Fibroblast of the conjunctiva (primary cell): ENCODE data around the gene NCAM2.
"Not testable (repeated sequence)": the region's sequence is repeated elsewhere in the genome, so short reads cannot be mapped to it uniquely, and the experiment has no call there.

Source experiments
- DNase-seq: peaks from one replicate; pipeline ENCODE4 v3.0.0-alpha.2; 2010; ENCODE audit warnings: low read depth

The NCAM2 gene

GRCh38 chr21:21324297-21324696 is 326.1 kb downstream of the NCAM2 start:
- DNase-seq = no peak

GRCh38 chr21:21332492-21332891 is 334.3 kb downstream of the NCAM2 start:
- DNase-seq = no peak

- no peak for DNase-seq
These were observed 342.8 kb downstream of the NCAM2 start for GRCh38 chr21:21341041-21341440.

GRCh38 chr21:21345296-21345695 is 347.1 kb downstream of the NCAM2 start:
- DNase-seq = no peak

- no peak for DNase-seq
These were observed 347.7 kb downstream of the NCAM2 start for GRCh38 chr21:21345872-21346271.

GRCh38 chr21:21366277-21366676 is 368.1 kb downstream of the NCAM2 start:
- no peak for DNase-seq

- DNase-seq = no peak
These were observed 369.4 kb downstream of the NCAM2 start for GRCh38 chr21:21367583-21367982.

GRCh38 chr21:21373969-21374368 is 375.8 kb downstream of the NCAM2 start:
- no peak for DNase-seq

- no peak for DNase-seq
These were observed 384.9 kb downstream of the NCAM2 start for GRCh38 chr21:21383126-21383525.

GRCh38 chr21:21384977-21385376 is 386.8 kb downstream of the NCAM2 start:
- DNase-seq = no peak

GRCh38 chr21:21385404-21385803 is 387.2 kb downstream of the NCAM2 start:
- DNase-seq = no peak

GRCh38 chr21:21387916-21388315 is 389.7 kb downstream of the NCAM2 start:
- DNase-seq = no peak

- no peak for DNase-seq
These were observed 395.9 kb downstream of the NCAM2 start for GRCh38 chr21:21394064-21394463.

GRCh38 chr21:21396424-21396823 is 398.2 kb downstream of the NCAM2 start:
- DNase-seq = no peak

GRCh38 chr21:21397464-21397863 is 399.3 kb downstream of the NCAM2 start:
- DNase-seq = no peak

GRCh38 chr21:21401444-21401843 is 403.2 kb downstream of the NCAM2 start:
- DNase-seq = no peak

GRCh38 chr21:21402187-21402586 is 404.0 kb downstream of the NCAM2 start:
- not testable (repeated sequence) for DNase-seq

GRCh38 chr21:21404261-21404660 is 406.1 kb downstream of the NCAM2 start:
- not testable (repeated sequence) for DNase-seq

GRCh38 chr21:21406921-21407320 is 408.7 kb downstream of the NCAM2 start:
- DNase-seq = no peak

- DNase-seq = no peak
These were observed 413.9 kb downstream of the NCAM2 start for GRCh38 chr21:21412096-21412495.

GRCh38 chr21:21415741-21416140 is 417.5 kb downstream of the NCAM2 start:
- DNase-seq = no peak

- no peak for DNase-seq
These were observed 436.7 kb downstream of the NCAM2 start for GRCh38 chr21:21434944-21435343.

GRCh38 chr21:21436012-21436534 is 437.9 kb downstream of the NCAM2 start:
- DNase-seq = peak; percentile 18

- DNase-seq = no peak
These were observed 441.6 kb downstream of the NCAM2 start for GRCh38 chr21:21439761-21440160.

- DNase-seq = no peak
These were observed 458.9 kb downstream of the NCAM2 start for GRCh38 chr21:21457077-21457476.
